Hypothalamus (tissue), 51 donors: ENCODE results near the gene NFXL1.

Experiments used
- DNase-seq, 51 donors: peaks; one replicate each; lab custom pipeline; 2025; lab: John Stamatoyannopoulos, UW

NFXL1 gene

GRCh38 chr4:47836641-47837093 lies 77.7 kb downstream of the NFXL1 start:
- peak in 47 of 51 donors; percentile 4 to 79 (median 45) for DNase-seq

- no peak for DNase-seq
These were observed 78.9 kb downstream of the NFXL1 start for GRCh38 chr4:47835494-47835893.

- DNase-seq = no peak
These were observed 83.2 kb downstream of the NFXL1 start for GRCh38 chr4:47831026-47831679.

- no peak for DNase-seq
These were observed 83.9 kb downstream of the NFXL1 start for GRCh38 chr4:47830265-47831025.

GRCh38 chr4:47829438-47829837 lies 84.9 kb downstream of the NFXL1 start:
- no peak for DNase-seq

GRCh38 chr4:47827343-47828047 lies 86.9 kb downstream of the NFXL1 start:
- no peak for DNase-seq

GRCh38 chr4:47824840-47825239 lies 89.5 kb downstream of the NFXL1 start:
- DNase-seq = peak in 1 of 51 donors; percentile 9

GRCh38 chr4:47819178-47819577 lies 95.2 kb downstream of the NFXL1 start:
- DNase-seq = no peak

- no peak for DNase-seq
These were observed 97.1 kb downstream of the NFXL1 start for GRCh38 chr4:47817275-47817674.

GRCh38 chr4:47816748-47817147 lies 97.6 kb downstream of the NFXL1 start:
- DNase-seq = no peak

- no peak for DNase-seq
These were observed 99.6 kb downstream of the NFXL1 start for GRCh38 chr4:47814618-47815295.

- DNase-seq = no peak
These were observed 104.7 kb downstream of the NFXL1 start for GRCh38 chr4:47809654-47810203.

- DNase-seq = no peak
These were observed 109.8 kb downstream of the NFXL1 start for GRCh38 chr4:47804598-47804997.

GRCh38 chr4:47801481-47802002 lies 112.8 kb downstream of the NFXL1 start:
- no peak for DNase-seq

- DNase-seq = no peak
These were observed 116.2 kb downstream of the NFXL1 start for GRCh38 chr4:47798165-47798564.
